ENCODE measurements around the gene CAMKK1.

The CAMKK1 gene

DNA sequence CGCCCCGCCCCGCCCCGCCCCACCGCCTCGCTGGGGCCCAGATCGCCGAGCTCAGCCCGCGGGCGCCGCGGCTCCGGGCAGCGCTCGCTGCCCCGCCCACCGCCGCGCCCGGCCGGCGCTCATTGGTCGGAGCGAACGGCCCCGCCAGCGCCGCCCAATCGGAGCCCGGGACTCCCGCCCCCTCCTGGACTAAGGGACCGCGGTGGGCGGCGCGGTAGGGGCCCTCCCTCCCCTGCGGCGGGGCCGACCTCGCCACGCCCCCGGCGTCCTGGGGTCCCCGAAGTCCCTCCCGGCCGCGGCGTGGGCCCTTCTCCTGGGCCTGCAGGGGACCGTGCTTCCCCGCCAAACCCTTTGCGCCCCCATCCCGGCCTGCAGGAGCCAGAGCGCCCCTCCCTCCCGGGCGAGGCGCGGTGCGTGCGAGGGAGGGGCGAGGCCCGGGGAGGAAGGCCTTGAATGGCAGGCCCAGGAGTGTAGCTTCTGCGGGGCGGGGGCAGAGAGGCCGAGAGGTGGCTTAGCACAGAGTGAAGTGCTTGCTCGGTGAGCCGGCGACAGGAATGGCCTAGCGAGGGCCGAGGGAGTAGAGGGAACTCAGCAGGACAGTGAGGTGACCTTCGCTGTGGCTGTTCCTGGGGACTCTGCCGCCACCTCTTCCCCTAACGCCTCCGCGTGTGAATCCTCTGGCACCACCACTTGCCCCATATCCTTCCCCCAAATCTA lies at the start of gene CAMKK1:
TSS of gene CAMKK1 (minus strand) at position 51 of the 717 bp plus-strand sequence. CDS start 7,366 bp downstream, outside the sequence.
- Histone ChIP-seq H3K9me3 (no peaks in the 10 kb centered on the region), H3K4me1 (peaks cover 9% of the 10 kb centered on the region), H3K4me3 (peak within 1 kb of the TSS; percentile 63), H3K36me3 (replicated peaks) (no peaks in the 10 kb centered on the region), H3K27me3 (ENCODE audit: low read depth) (no peaks in the 10 kb centered on the region)
- peak; percentile 83 to 93 for DNase-seq (ENCODE audit: low spot score in 2 of 2)
- in situ Hi-C loops (cut with MboI; ENCODE audit: low sequenced_read_pairs): no loop called here

DNA sequence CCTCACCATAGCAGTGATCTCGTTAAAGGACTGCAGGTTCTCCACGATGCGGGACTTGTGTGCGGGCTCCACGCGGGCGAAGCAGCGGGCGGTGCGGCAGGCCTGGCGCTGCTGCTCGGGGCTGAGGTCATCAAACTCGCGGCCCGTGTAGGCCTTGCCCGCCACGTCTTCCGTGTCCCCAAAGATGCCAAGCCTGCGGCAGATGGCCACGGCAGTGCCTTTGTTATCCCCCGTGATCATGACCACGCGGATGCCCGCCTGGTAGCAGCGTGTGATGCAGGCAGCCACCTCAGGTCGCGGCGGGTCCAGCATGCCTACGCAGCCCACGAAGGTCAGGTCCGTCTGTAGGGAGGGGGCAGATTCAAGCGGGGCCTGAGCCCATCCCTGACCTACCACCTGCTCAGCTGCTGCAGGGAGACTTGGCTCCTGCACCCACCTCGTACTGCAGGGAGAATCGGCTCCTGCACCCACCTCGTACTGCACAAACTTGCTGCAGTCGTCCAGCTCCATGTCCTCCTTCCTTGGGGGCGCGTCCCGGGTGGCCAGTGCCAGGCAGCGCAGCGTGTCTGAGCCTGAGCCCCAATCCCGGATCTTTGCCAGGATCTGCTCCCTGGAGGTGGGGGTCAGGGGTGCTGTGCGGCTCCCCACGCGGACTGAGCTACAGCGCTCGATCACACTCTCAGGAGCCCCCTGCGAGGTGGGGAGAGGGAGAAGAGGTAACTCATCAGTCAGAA lies 48.3 kb upstream of the CAMKK1 start:
- Histone ChIP-seq H3K4me1 (no peaks in the 10 kb centered on the region), H3K4me3 (no peak overlapping the region), H3K27me3 (ENCODE audit: low read depth) (no peaks in the 10 kb centered on the region), H3K36me3 (replicated peaks) (no peaks in the 10 kb centered on the region), H3K9me3 (no peaks in the 10 kb centered on the region)
- DNase-seq (ENCODE audit: low spot score in 2 of 2): no peak
- in situ Hi-C loops (cut with MboI; ENCODE audit: low sequenced_read_pairs): no loop called here

DNA sequence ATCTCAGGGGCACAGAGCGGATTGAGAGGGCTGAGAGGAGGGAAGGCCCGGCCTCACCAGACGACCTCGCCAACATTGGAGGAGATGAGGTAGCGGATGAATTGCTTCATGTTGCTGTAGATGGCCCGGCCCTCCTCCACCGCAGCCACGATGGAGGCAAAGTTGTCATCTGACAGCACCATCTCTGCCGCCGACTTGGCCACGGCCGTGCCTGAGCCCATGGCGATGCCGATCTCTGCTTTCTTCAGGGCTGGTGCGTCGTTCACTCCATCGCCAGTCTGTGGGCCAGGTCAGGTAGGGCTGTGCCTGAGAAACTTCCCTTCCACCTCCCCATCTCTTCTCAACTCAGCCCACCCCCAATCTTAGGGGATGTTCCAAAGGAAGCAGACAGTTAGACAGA lies 44.5 kb upstream of the CAMKK1 start:
- in situ Hi-C loops (cut with MboI; ENCODE audit: low sequenced_read_pairs): no loop called here
- no peaks in the 10 kb centered on the region for H3K4me1 ChIP-seq
- DNase-seq (ENCODE audit: low spot score in 2 of 2): no peak

GRCh38 chr17:3935825-3936355 lies 43.0 kb upstream of the CAMKK1 start:
- in situ Hi-C loops (cut with MboI; ENCODE audit: low sequenced_read_pairs): no loop called here
- Histone ChIP-seq H3K4me3 (no peak overlapping the region), H3K9me3 (no peaks in the 10 kb centered on the region), H3K27me3 (ENCODE audit: low read depth) (no peaks in the 10 kb centered on the region), H3K4me1 (no peaks in the 10 kb centered on the region), H3K36me3 (replicated peaks) (no peaks in the 10 kb centered on the region)
- no peak for DNase-seq (ENCODE audit: low spot score in 2 of 2)

More for the DNA sequence above, 44.5 kb upstream of the CAMKK1 start:
- Histone ChIP-seq H3K9me3 (no peaks in the 10 kb centered on the region), H3K4me3 (no peak overlapping the region), H3K27me3 (ENCODE audit: low read depth) (no peaks in the 10 kb centered on the region), H3K36me3 (replicated peaks) (no peaks in the 10 kb centered on the region)

GRCh38 chr17:3935140-3935542 lies 42.3 kb upstream of the CAMKK1 start:
- no peaks in the 10 kb centered on the region for H3K36me3 ChIP-seq (replicated peaks)
- no peak overlapping the region for H3K4me3 ChIP-seq
- in situ Hi-C loops (cut with MboI; ENCODE audit: low sequenced_read_pairs): no loop called here
- H3K4me1 ChIP-seq: no peaks in the 10 kb centered on the region
- H3K27me3 ChIP-seq (ENCODE audit: low read depth): no peaks in the 10 kb centered on the region
- no peaks in the 10 kb centered on the region for H3K9me3 ChIP-seq
- peak; percentile 28 to 70 for DNase-seq (ENCODE audit: low spot score in 2 of 2)

DNA sequence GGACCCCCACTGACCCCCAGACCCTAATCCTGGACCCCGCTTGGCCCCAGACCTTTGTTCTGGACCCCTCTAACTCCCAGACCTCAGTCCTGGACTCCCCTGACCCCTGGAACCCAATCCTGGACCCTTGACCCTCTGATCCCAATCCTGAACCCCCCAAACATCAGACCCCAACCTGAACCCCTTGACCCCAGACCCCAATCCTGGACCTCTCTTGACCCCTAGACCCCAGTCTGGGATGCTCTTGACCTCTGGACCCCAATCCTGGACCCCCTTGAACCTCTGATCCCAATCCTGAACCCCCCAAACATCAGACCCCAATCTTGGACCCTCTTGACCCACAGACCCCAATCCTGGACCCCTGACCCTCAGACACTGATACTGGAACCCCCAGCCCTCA lies 36.9 kb upstream of the CAMKK1 start:
- no peaks in the 10 kb centered on the region for H3K9me3 ChIP-seq
- H3K4me1 ChIP-seq: no peaks in the 10 kb centered on the region
- in situ Hi-C loops (cut with MboI; ENCODE audit: low sequenced_read_pairs): loop anchor here (5.0 kb wide), 1 partner anchor 63 kb away; no protein-coding TSS in a partner anchor
- no peaks in the 10 kb centered on the region for H3K36me3 ChIP-seq (replicated peaks)
- DNase-seq (ENCODE audit: low spot score in 2 of 2): no peak
- H3K27me3 ChIP-seq (ENCODE audit: low read depth): no peaks in the 10 kb centered on the region
- no peak overlapping the region for H3K4me3 ChIP-seq

DNA sequence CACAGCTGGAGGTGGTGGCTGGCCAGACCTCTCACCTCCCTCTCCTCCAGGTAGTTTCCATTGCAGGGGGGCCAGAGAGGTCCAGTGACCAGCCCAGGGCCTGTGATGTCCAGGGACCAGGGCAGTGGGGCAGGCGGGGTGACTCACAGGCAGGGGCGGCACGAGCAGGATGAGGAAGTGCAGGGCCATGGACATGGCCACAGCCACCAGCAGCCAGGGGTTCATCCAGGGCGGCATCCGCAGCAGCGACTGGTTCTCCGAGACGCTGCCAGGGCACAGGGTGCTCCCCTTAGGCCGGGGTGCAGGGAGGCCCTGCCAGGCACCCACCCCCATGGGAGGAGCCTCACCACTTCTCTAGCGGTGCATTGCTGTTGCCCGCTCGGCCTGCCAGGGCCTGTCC lies 36.3 kb upstream of the CAMKK1 start:
- H3K27me3 ChIP-seq (ENCODE audit: low read depth): no peaks in the 10 kb centered on the region
- H3K36me3 ChIP-seq (replicated peaks): no peaks in the 10 kb centered on the region
- H3K9me3 ChIP-seq: no peaks in the 10 kb centered on the region
- in situ Hi-C loops (cut with MboI; ENCODE audit: low sequenced_read_pairs): no loop called here
- DNase-seq (ENCODE audit: low spot score in 2 of 2): no peak
- H3K4me1 ChIP-seq: no peaks in the 10 kb centered on the region
- H3K4me3 ChIP-seq: no peak overlapping the region

DNA sequence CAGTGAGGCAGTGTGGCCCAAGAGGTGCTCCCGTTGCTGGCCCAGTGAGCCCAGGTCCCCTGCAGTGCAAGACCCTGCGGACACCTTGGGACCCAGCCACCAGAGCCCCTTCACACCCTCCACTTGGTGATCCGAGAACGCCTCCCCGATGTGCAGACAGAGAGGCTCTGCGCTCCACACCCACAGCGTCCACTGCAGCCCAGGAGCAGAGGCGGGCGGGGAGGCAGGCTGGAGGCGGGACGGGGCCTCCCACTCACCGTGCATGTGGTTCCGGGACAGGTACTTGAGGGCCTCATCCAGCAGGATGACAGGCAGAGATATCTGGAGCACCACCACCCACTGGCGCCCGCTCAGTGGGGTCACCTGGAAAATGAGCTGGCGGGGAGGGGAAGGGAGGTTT lies 35.6 kb upstream of the CAMKK1 start:
- Histone ChIP-seq H3K27me3 (ENCODE audit: low read depth) (no peaks in the 10 kb centered on the region), H3K4me1 (no peaks in the 10 kb centered on the region), H3K36me3 (replicated peaks) (no peaks in the 10 kb centered on the region), H3K9me3 (no peaks in the 10 kb centered on the region), H3K4me3 (no peak overlapping the region)
- no peak for DNase-seq (ENCODE audit: low spot score in 2 of 2)
- in situ Hi-C loops (cut with MboI; ENCODE audit: low sequenced_read_pairs): no loop called here

- no peaks in the 10 kb centered on the region for H3K9me3 ChIP-seq
- no peaks in the 10 kb centered on the region for H3K4me1 ChIP-seq
- no peak for DNase-seq (ENCODE audit: low spot score in 2 of 2)
- in situ Hi-C loops (cut with MboI; ENCODE audit: low sequenced_read_pairs): no loop called here
- H3K27me3 ChIP-seq (ENCODE audit: low read depth): no peaks in the 10 kb centered on the region
- no peaks in the 10 kb centered on the region for H3K36me3 ChIP-seq (replicated peaks)
- no peak overlapping the region for H3K4me3 ChIP-seq
These were observed 34.9 kb upstream of the CAMKK1 start for GRCh38 chr17:3927628-3928340.

- no peak overlapping the region for H3K4me3 ChIP-seq
- no peak for DNase-seq (ENCODE audit: low spot score in 2 of 2)
- H3K27me3 ChIP-seq (ENCODE audit: low read depth): no peaks in the 10 kb centered on the region
- H3K36me3 ChIP-seq (replicated peaks): no peaks in the 10 kb centered on the region
- H3K4me1 ChIP-seq: no peaks in the 10 kb centered on the region
- H3K9me3 ChIP-seq: no peaks in the 10 kb centered on the region
- in situ Hi-C loops (cut with MboI; ENCODE audit: low sequenced_read_pairs): no loop called here
These were observed 34.2 kb upstream of the CAMKK1 start for GRCh38 chr17:3926860-3927627.

DNA sequence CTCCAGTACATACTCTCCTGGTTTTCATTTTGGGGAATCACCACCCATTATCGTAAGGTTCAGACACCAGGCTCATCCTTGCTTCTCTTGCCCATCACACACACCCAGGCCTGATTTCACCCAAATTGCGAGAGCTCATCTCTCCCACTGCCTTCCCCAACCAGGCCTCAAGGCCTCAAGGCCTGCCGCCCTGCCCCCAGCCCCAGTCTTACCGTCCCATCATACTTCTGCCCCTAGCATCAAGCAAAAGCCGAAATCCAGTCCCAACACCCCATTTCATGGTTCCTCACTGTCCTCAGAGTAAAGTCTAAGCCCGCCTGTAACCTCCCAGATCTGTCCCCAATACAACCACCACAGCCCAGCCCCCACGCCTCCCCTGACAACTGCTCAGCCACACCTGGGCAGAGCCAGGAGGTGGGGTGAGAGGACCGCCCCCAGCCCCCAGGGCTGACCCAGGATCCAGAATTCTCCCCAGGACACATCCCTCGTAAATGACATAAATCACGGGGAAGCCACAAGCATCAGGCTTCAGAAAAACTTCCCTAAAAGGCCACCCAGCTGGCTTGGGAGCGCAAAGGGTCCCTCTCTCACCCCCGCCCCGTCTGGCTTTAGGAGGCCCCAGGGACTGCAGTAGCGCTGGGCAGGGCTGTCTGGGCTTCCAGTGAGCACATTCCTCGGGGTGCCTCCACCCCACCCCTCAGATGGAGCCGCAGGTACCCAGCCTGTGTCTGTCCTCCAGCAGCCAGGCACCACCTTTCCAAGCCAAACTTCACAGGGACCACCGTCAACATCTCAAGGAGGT lies 33.0 kb upstream of the CAMKK1 start:
- no peak for DNase-seq (ENCODE audit: low spot score in 2 of 2)
- Histone ChIP-seq H3K4me3 (no peak overlapping the region), H3K27me3 (ENCODE audit: low read depth) (no peaks in the 10 kb centered on the region), H3K9me3 (no peaks in the 10 kb centered on the region), H3K36me3 (replicated peaks) (no peaks in the 10 kb centered on the region), H3K4me1 (no peaks in the 10 kb centered on the region)
- in situ Hi-C loops (cut with MboI; ENCODE audit: low sequenced_read_pairs): no loop called here

DNA sequence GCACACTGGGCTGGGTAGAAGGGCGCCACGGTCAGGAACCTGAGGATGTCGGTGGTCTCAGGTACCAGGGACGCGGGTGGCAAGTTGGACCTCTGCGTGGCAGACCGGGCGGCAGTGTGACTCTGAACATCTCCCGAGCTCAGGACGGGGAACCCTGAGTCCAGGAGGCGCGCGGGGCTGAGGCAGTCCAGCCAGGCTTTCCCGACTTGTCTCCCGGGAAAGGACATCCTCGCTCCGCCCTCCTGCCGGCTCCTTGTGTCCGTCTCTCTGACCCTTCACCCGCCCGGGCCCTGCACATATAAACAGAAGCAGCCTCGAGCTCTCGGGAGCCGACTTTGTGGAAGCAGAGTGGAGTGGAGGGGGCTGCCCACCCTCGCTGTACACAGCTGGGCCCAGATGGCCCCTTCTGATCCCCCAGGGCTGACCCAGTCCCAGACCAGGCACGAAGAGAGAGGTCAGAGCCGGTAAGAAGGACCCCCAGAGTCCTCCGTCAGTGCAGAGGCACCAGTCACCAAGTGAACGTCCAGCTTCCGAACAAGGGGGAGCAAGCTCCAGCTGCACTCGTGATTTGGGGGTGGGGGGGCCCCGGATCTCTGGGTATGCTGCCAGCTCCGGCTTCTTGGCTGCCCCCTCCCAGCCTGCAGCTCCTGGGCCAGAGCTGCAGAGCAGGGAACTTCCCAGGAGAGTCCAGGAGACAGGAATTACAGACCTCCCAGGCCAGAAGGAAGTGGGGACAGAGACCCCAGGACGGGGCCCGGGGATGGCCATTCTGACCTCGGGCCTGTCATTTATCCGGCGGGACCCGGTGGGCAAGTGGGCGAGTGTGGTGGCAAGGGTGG lies 31.9 kb upstream of the CAMKK1 start:
- H3K27me3 ChIP-seq (ENCODE audit: low read depth): no peaks in the 10 kb centered on the region
- DNase-seq (ENCODE audit: low spot score in 2 of 2): no peak

More for the DNA sequence above, 31.9 kb upstream of the CAMKK1 start:
- in situ Hi-C loops (cut with MboI; ENCODE audit: low sequenced_read_pairs): no loop called here
- H3K4me3 ChIP-seq: no peak overlapping the region
- H3K4me1 ChIP-seq: no peaks in the 10 kb centered on the region
- no peaks in the 10 kb centered on the region for H3K9me3 ChIP-seq
- H3K36me3 ChIP-seq (replicated peaks): no peaks in the 10 kb centered on the region

Data from HAP-1 (cell line).